GM12865 (cell line): Measurements from ENCODE around the gene CCN6.

Source experiments
- DNase-seq: peaks from one replicate; pipeline ENCODE4 v3.0.0; 2010; ENCODE audit warnings: low read depth
- H3K4me3 ChIP-seq: 2 replicates; pipeline ENCODE4 v1.5.1; 2011; ENCODE audit warnings: mild to moderate bottlenecking, low read depth, low read length, control low read depth
- TF ChIP-seq, protein P1 (sequence below): IDR thresholded peaks from 2 replicates; pipeline ENCODE4 v1.5.1; 2011; ENCODE audit warnings: low read length, control low read depth, low read depth, inconsistent platforms; ENCODE audit not compliant: insufficient read depth; ENCODE audit errors: missing control alignments

CCN6 gene

DNA sequence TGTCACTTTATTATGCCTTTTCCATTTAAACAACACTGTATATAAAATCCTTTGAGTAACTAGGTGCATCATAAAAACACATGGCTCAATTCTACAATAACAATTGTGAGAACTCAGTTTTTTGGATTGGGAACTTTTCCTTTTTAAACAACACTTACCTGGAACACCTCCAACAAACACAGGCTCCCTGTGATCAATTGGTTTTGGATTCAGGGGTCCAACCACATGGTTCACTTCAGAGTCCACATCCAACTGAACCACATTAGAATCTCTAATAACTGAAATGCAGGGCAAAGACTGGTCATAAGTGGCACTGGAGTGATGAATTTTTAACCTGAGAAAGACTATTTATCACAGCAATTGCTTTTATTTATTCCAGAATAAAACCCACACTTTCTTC, 60.0 kb downstream of the CCN6 start:
- no peak overlapping the region for H3K4me3 ChIP-seq
- TF ChIP-seq, protein P1, sequence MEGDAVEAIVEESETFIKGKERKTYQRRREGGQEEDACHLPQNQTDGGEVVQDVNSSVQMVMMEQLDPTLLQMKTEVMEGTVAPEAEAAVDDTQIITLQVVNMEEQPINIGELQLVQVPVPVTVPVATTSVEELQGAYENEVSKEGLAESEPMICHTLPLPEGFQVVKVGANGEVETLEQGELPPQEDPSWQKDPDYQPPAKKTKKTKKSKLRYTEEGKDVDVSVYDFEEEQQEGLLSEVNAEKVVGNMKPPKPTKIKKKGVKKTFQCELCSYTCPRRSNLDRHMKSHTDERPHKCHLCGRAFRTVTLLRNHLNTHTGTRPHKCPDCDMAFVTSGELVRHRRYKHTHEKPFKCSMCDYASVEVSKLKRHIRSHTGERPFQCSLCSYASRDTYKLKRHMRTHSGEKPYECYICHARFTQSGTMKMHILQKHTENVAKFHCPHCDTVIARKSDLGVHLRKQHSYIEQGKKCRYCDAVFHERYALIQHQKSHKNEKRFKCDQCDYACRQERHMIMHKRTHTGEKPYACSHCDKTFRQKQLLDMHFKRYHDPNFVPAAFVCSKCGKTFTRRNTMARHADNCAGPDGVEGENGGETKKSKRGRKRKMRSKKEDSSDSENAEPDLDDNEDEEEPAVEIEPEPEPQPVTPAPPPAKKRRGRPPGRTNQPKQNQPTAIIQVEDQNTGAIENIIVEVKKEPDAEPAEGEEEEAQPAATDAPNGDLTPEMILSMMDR: no peak
- no peak for DNase-seq

DNA sequence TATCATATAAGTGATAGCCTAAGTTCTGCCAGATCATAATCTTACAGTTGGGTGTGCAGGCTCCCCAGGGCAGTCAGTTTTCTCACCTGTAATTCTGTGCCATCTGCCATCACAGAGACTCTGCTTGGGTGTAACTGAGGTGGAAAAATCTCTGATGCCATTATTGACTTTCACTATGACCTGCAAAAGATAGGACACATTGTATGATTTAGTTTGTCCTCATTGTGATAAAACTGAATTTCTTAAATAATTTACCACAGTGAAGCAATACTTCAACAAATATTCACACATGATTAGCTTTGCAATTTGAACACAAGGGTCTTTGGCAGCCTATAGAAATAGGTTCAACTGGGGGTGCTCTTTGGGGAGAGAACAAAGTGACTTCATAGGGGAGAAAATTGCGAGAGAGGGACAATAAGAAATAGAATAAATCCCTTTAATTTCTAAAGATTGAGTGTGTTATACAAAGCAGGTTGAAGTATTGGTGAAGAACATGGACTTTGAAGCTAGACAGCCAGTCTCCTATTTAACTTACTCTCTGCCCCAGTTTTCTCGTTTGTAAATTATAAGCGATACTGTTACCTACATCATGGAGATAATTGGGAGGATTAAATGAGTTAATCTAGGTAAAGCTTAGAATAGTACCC, 60.8 kb downstream of the CCN6 start:
- H3K4me3 ChIP-seq: no peak overlapping the region
- TF ChIP-seq, protein P1: no peak
- DNase-seq: no peak

DNA sequence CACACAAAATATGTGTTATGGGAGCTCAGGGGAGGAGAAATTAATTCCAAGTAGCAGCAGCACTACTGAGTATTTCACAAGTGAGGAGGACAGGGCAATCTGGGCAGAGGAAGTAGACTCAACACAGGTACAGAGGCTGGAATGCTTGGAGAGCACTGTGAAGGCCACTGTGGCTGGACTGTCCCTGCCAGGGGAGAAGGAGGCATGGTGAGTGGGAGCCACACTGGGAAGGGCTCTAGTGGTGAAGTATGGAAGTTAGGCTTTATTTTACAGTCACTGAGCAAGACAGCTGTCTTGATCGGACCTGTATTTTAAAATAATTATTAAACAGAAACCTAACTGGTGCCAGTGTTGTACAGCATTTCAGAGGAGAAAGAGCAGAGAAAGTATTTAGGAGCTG, 62.3 kb downstream of the CCN6 start:
- no peak for DNase-seq
- no peak overlapping the region for H3K4me3 ChIP-seq
- TF ChIP-seq, protein P1: no peak

DNA sequence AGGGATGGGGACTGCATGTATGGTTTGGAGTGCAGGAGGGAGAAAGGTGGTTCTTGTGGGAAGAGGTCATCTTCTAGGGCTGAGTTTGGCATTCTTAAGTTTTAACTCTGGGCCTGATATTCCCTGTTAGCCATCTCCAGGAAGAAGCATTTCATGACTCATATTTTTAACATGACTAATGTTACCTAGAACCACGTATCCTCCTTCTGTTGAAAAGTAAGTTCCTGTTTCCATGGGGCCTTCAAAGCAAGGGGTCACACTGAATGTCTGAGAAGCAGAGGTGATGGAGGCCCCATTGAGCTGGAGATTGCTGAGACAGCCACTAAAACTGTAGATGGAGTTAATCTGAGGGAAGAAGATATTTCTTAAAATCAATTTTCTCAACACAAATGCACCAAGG, 63.6 kb downstream of the CCN6 start:
- DNase-seq: no peak
- TF ChIP-seq, protein P1: no peak
- H3K4me3 ChIP-seq: no peak overlapping the region

DNA sequence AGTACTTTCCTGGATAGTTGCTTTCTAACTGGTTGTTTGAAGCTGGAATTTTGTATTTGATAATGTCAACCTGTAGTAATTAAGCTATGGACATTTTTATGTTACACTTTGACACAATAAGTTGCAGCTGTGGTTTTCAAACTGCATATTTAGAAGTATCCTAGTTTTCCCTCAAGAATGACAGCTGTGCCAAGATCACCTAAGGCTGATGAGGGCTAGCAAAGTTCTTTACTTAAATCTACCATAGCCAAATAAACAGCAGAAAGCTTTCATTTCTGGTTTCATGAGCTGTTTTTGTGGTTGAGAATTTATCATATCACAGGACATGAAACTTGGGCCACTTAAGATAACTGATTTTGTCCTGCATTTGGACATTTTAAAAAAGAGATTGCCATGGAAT, 64.1 kb downstream of the CCN6 start:
- no peak for DNase-seq
- TF ChIP-seq, protein P1: no peak
- H3K4me3 ChIP-seq: no peak overlapping the region
